ENCODE results near the gene VTI1A. TPM values are rescaled to one million over a fixed set of nuclear protein-coding genes. Genes with fewer than 3 reads are reported as not detected.

VTI1A gene
- total RNA-seq, 2 donors from 2014 or later = 53.3 to 57.5 TPM

DNA sequence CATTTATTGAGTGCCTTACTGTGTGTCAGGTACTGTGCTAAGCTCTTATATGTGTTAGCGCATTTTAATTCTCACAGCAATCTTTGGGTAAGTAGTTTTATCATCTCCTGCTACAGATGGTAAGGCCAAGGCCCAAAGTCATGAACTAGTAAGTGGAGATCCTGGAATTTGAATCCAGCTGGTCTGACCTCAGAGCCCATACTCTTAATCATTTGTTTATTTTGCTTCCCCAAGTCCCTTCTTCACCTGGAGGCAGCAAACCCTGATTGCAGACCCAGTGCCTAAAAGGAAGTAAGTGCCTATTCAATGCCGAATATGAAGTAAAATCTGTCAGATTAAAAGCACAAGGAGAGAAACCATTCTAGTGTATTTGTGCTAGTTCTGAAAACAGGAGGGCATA, 320.1 kb downstream of the VTI1A start:
- Histone ChIP-seq H3K36me3 (no peaks in the 10 kb centered on the region), H3K27ac (no peak overlapping the region), H3K27me3 (replicated peaks; ENCODE audit: insufficient read depth) (no peaks in the 10 kb centered on the region), H3K9me3 (no peaks in the 10 kb centered on the region), H3K4me1 (replicated peaks) (no peaks in the 10 kb centered on the region), H3K4me3 (no peak overlapping the region)
- WGBS = 95% methylated on average over 2 of the region's 2 CpGs
- TF ChIP-seq POLR2AphosphoS5 (IDR thresholded peaks at IDR 0.05) (no peak), POLR2A (IDR thresholded peaks at IDR 0.05) (no peak)
- TF ChIP-seq, protein P1, sequence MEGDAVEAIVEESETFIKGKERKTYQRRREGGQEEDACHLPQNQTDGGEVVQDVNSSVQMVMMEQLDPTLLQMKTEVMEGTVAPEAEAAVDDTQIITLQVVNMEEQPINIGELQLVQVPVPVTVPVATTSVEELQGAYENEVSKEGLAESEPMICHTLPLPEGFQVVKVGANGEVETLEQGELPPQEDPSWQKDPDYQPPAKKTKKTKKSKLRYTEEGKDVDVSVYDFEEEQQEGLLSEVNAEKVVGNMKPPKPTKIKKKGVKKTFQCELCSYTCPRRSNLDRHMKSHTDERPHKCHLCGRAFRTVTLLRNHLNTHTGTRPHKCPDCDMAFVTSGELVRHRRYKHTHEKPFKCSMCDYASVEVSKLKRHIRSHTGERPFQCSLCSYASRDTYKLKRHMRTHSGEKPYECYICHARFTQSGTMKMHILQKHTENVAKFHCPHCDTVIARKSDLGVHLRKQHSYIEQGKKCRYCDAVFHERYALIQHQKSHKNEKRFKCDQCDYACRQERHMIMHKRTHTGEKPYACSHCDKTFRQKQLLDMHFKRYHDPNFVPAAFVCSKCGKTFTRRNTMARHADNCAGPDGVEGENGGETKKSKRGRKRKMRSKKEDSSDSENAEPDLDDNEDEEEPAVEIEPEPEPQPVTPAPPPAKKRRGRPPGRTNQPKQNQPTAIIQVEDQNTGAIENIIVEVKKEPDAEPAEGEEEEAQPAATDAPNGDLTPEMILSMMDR (IDR thresholded peaks at IDR 0.05) = no peak
- intact Hi-C loops (cut with DNase I) = no loop called here
- DNase-seq (ENCODE audit: low spot score) = no peak

- no peaks in the 10 kb centered on the region for H3K4me1 ChIP-seq (replicated peaks)
- no peak for TF ChIP-seq POLR2AphosphoS5 (IDR thresholded peaks at IDR 0.05)
- TF ChIP-seq, protein P1 (IDR thresholded peaks at IDR 0.05) = no peak
- TF ChIP-seq POLR2A (IDR thresholded peaks at IDR 0.05) = no peak
- H3K27me3 ChIP-seq (replicated peaks; ENCODE audit: insufficient read depth) = no peaks in the 10 kb centered on the region
- H3K27ac ChIP-seq = no peak overlapping the region
- no peak overlapping the region for H3K4me3 ChIP-seq
- no peaks in the 10 kb centered on the region for H3K36me3 ChIP-seq
- WGBS = over 99% methylated on average over 7 of the region's 7 CpGs
- no peaks in the 10 kb centered on the region for H3K9me3 ChIP-seq
- DNase-seq (ENCODE audit: low spot score) = no peak
- intact Hi-C loops (cut with DNase I) = no loop called here
Measured at GRCh38 chr10:112768121-112768520, 321.1 kb downstream of the VTI1A start.

GRCh38 chr10:112769081-112769480, 322.1 kb downstream of the VTI1A start:
- WGBS = 94% methylated on average over 2 of the region's 2 CpGs

GRCh38 chr10:112769611-112770370, 322.8 kb downstream of the VTI1A start:
- Histone ChIP-seq H3K27ac (no peak overlapping the region), H3K9me3 (no peaks in the 10 kb centered on the region), H3K36me3 (no peaks in the 10 kb centered on the region), H3K4me1 (replicated peaks) (no peaks in the 10 kb centered on the region), H3K27me3 (replicated peaks; ENCODE audit: insufficient read depth) (no peaks in the 10 kb centered on the region), H3K4me3 (no peak overlapping the region)
- intact Hi-C loops (cut with DNase I) = no loop called here
- WGBS = 93% methylated on average over 6 of the region's 6 CpGs
- DNase-seq (ENCODE audit: low spot score) = no peak
- TF ChIP-seq, protein P1 (IDR thresholded peaks at IDR 0.05) = no peak
- no peak for TF ChIP-seq POLR2AphosphoS5 (IDR thresholded peaks at IDR 0.05)
- TF ChIP-seq POLR2A (IDR thresholded peaks at IDR 0.05) = no peak

More at GRCh38 chr10:112769081-112769480, 322.1 kb downstream of the VTI1A start:
- no peak for TF ChIP-seq POLR2AphosphoS5 (IDR thresholded peaks at IDR 0.05)
- TF ChIP-seq POLR2A (IDR thresholded peaks at IDR 0.05) = no peak
- TF ChIP-seq, protein P1 (IDR thresholded peaks at IDR 0.05) = no peak
- H3K27me3 ChIP-seq (replicated peaks; ENCODE audit: insufficient read depth) = no peaks in the 10 kb centered on the region
- H3K36me3 ChIP-seq = no peaks in the 10 kb centered on the region
- H3K4me1 ChIP-seq (replicated peaks) = no peaks in the 10 kb centered on the region
- no peak for DNase-seq (ENCODE audit: low spot score)
- intact Hi-C loops (cut with DNase I) = no loop called here
- H3K4me3 ChIP-seq = no peak overlapping the region
- no peaks in the 10 kb centered on the region for H3K9me3 ChIP-seq
- no peak overlapping the region for H3K27ac ChIP-seq

DNA sequence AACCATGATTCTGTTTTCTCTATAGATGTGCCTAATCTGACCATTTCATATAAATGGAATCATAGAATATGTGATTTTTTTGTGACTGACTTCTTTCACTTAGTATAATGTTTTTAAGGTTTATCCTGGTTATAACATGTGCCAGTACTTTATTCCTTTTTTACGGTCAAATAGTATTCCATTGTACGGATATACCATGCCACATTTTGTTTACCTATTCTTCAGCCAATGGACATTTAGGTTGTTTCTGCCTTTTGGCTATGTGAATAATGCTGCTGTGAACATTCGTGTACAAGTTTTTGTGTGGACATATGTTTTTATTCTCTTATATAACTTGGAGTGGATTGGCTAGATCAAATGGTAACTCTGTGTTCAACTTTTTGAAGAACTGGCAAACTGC, 324.7 kb downstream of the VTI1A start:
- DNase-seq (ENCODE audit: low spot score) = no peak
- Histone ChIP-seq H3K9me3 (no peaks in the 10 kb centered on the region), H3K27ac (no peak overlapping the region), H3K4me1 (replicated peaks) (no peaks in the 10 kb centered on the region), H3K36me3 (no peaks in the 10 kb centered on the region), H3K4me3 (no peak overlapping the region), H3K27me3 (replicated peaks; ENCODE audit: insufficient read depth) (no peaks in the 10 kb centered on the region)
- WGBS = 97% methylated on average over 3 of the region's 3 CpGs
- intact Hi-C loops (cut with DNase I) = no loop called here
- no peak for TF ChIP-seq POLR2A (IDR thresholded peaks at IDR 0.05)
- TF ChIP-seq, protein P1 (IDR thresholded peaks at IDR 0.05) = no peak
- no peak for TF ChIP-seq POLR2AphosphoS5 (IDR thresholded peaks at IDR 0.05)
